ENCODE data around the gene DOK1. TPM values are rescaled to one million over a fixed set of nuclear protein-coding genes. Genes with fewer than 3 reads are reported as not detected.

The DOK1 gene
- total RNA-seq, 2 donors from 2014 or later, result 23.7 to 32.4 TPM

GRCh38 chr2:74564222-74564621 lies 9.7 kb downstream of the DOK1 start:
- Mint-ChIP-seq H3K27ac (no peak overlapping the region), H3K9me3 (no peaks in the 10 kb centered on the region), H3K4me3 (no peak overlapping the region), H3K4me1 (peaks cover 16% of the 10 kb centered on the region), H3K36me3 (ENCODE audit: low read depth) (no peaks in the 10 kb centered on the region), H3K27me3 (peaks cover 25% of the 10 kb centered on the region)
- no peak for ATAC-seq (replicated peaks)

DNA sequence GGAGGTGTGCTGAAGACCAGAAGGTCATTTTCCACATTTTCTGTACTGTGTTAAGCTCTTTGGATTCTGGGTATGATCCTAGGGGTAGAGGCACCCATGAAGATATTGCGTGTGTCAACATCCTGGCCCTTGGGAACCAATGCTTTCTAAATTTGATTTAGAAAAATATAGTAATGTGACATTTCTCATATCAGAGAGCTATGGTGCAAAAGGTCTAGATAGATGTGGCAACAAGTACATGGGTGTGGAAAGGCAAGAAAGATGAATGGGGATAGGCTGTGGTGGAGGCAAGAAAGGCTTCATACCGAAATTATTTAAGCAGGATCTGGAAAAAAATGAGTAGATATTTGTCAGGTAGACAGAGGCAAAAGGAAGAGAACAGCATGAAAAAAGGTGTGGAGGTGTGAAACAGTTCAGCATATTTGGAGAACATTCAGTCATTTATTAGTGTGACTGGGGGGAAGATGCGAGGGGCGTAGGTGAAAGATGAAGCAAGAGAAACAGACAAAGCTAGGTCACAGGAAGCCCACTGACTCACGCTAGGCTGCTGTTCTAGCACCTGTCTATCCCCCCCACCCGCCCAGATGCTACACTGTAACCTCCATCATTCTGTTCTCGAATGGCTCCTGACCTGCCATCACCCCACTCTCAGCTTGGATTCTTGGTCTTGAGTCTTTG lies 11.7 kb downstream of the DOK1 start:
- Mint-ChIP-seq H3K4me3 (peak overlapping the region; percentile 55), H3K4me1 (peaks cover 10% of the 10 kb centered on the region), H3K27me3 (peaks cover 20% of the 10 kb centered on the region), H3K36me3 (ENCODE audit: low read depth) (no peaks in the 10 kb centered on the region), H3K9me3 (no peaks in the 10 kb centered on the region), H3K27ac (peak overlapping the region; percentile 42)
- ATAC-seq (replicated peaks), result peak; percentile 21

- Mint-ChIP-seq H3K4me1 (peaks cover 10% of the 10 kb centered on the region), H3K27ac (peak overlapping the region; percentile 42), H3K36me3 (ENCODE audit: low read depth) (no peaks in the 10 kb centered on the region), H3K27me3 (peaks cover 18% of the 10 kb centered on the region), H3K9me3 (no peaks in the 10 kb centered on the region), H3K4me3 (peak overlapping the region; percentile 55)
- peak; percentile 71 for ATAC-seq (replicated peaks)
Measured at GRCh38 chr2:74566754-74567085, 12.2 kb downstream of the DOK1 start.

- no peak for ATAC-seq (replicated peaks)
- H3K4me1 Mint-ChIP-seq, result peaks cover 10% of the 10 kb centered on the region
- no peaks in the 10 kb centered on the region for H3K9me3 Mint-ChIP-seq
- no peak overlapping the region for H3K4me3 Mint-ChIP-seq
- H3K27me3 Mint-ChIP-seq, result peaks cover 15% of the 10 kb centered on the region
- no peaks in the 10 kb centered on the region for H3K36me3 Mint-ChIP-seq (ENCODE audit: low read depth)
- no peak overlapping the region for H3K27ac Mint-ChIP-seq
Measured at GRCh38 chr2:74567881-74568280, 13.4 kb downstream of the DOK1 start.

DNA sequence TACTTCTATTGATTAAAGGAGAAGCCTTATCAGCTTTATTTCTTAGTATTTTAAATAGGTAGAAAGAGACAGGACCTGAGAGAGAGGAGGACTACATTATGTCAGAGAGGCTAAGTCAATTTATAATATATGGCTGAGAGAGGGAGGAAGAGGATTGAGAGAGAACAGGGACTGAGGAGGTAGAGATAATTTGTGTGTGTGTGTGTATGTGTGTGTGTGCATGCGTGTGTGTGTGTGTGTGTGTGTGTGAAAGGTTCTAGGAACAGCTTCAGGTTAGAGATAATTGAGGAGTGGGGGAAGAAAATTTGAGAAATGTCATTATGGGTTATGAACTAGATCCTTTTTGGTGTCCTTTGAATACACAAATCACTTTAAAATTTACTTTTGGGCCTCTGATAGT lies 15.2 kb downstream of the DOK1 start:
- Mint-ChIP-seq H3K9me3 (no peaks in the 10 kb centered on the region), H3K27ac (no peak overlapping the region), H3K36me3 (ENCODE audit: low read depth) (no peaks in the 10 kb centered on the region), H3K4me1 (peaks cover 22% of the 10 kb centered on the region), H3K27me3 (peaks cover 10% of the 10 kb centered on the region), H3K4me3 (no peak overlapping the region)
- no peak for ATAC-seq (replicated peaks)

GRCh38 chr2:74571058-74571457 lies 16.5 kb downstream of the DOK1 start:
- Mint-ChIP-seq H3K9me3 (no peaks in the 10 kb centered on the region), H3K36me3 (ENCODE audit: low read depth) (no peaks in the 10 kb centered on the region), H3K27ac (no peak overlapping the region), H3K4me1 (peaks cover 22% of the 10 kb centered on the region), H3K27me3 (peaks cover 7% of the 10 kb centered on the region), H3K4me3 (no peak overlapping the region)
- ATAC-seq (replicated peaks), result peak; percentile 90

- Mint-ChIP-seq H3K4me1 (peaks cover 17% of the 10 kb centered on the region), H3K9me3 (no peaks in the 10 kb centered on the region), H3K4me3 (no peak overlapping the region), H3K27me3 (peaks cover 10% of the 10 kb centered on the region), H3K36me3 (ENCODE audit: low read depth) (no peaks in the 10 kb centered on the region), H3K27ac (no peak overlapping the region)
- no peak for ATAC-seq (replicated peaks)
Measured at GRCh38 chr2:74572178-74572925, 17.8 kb downstream of the DOK1 start.

DNA sequence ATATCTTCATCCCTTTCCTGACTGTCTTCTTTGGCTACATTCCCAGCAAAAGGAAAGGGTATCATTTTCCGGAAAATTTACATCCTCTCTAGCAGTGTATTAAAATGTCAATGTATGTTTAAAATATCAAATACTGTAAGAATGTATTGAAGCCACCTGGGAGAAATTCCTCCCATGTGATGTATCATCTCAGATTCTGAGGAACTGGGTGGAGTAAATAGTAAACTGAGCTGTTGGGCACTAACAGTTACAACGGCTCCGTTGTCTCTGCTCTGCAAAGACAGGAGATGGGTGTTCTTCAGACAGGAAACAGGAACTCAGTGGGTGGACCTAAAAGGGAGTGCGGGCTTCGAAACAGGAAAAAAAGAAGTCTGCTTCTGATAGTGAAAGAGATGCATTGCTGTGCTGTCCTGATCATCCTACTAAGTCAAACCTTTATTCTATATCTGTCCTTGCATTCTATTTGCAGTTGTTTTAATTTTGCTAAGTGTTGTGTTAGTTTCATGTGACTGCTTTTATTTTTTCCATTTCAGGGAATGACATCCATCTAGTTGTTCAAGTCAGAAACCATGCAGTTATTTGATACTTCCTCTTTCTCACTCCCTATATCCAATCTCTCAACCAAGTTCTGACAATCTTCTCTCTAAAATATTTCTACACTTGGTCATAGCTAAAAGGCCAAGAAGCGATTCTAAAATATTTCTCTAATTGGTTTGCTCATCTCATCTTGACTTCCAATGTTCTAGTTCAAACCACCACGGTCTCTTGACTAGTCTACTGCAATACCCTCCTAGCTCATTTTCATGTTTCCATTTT lies 19.4 kb downstream of the DOK1 start:
- Mint-ChIP-seq H3K9me3 (no peaks in the 10 kb centered on the region), H3K27ac (peak overlapping the region; percentile 80), H3K27me3 (peaks cover 3% of the 10 kb centered on the region), H3K36me3 (ENCODE audit: low read depth) (no peaks in the 10 kb centered on the region), H3K4me3 (peak overlapping the region; percentile 71), H3K4me1 (peaks cover 20% of the 10 kb centered on the region)
- peak; percentile 63 for ATAC-seq (replicated peaks)

DNA sequence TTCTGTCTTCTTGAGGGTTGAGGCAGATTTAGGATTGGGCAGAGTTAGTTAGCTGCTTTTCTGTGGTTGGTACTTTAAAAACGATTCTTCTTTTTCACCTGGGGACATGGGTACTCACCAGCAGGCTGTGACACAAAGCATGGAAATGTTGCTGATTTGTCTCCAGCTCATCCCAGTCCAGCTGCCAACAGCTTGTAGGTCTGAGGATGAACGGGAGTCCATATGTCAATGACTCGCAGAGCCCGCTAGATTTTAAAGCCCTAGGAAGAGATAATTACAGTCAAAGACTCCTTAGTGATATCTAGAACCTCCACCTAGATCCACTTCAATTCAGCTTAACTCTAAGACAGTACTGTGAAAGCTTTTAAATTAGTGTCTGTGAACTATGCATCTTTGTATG lies 20.8 kb downstream of the DOK1 start:
- H3K4me3 Mint-ChIP-seq, result no peak overlapping the region
- H3K27ac Mint-ChIP-seq, result no peak overlapping the region
- H3K27me3 Mint-ChIP-seq, result peaks cover 6% of the 10 kb centered on the region
- H3K4me1 Mint-ChIP-seq, result peaks cover 20% of the 10 kb centered on the region
- no peaks in the 10 kb centered on the region for H3K36me3 Mint-ChIP-seq (ENCODE audit: low read depth)
- no peaks in the 10 kb centered on the region for H3K9me3 Mint-ChIP-seq
- no peak for ATAC-seq (replicated peaks)

GRCh38 chr2:74576211-74576862 lies 21.8 kb downstream of the DOK1 start:
- ATAC-seq (replicated peaks), result no peak
- Mint-ChIP-seq H3K27ac (no peak overlapping the region), H3K4me3 (no peak overlapping the region), H3K27me3 (peaks cover 7% of the 10 kb centered on the region), H3K36me3 (ENCODE audit: low read depth) (no peaks in the 10 kb centered on the region), H3K9me3 (no peaks in the 10 kb centered on the region), H3K4me1 (peaks cover 20% of the 10 kb centered on the region)

- no peak for ATAC-seq (replicated peaks)
- Mint-ChIP-seq H3K36me3 (ENCODE audit: low read depth) (no peaks in the 10 kb centered on the region), H3K9me3 (no peaks in the 10 kb centered on the region), H3K4me1 (peaks cover 20% of the 10 kb centered on the region), H3K27ac (no peak overlapping the region), H3K4me3 (no peak overlapping the region), H3K27me3 (peaks cover 9% of the 10 kb centered on the region)
Measured at GRCh38 chr2:74576863-74577229, 22.3 kb downstream of the DOK1 start.

- ATAC-seq (replicated peaks), result peak; percentile 67
- H3K4me1 Mint-ChIP-seq, result peaks cover 20% of the 10 kb centered on the region
- H3K27ac Mint-ChIP-seq, result peak overlapping the region; percentile 35
- peak overlapping the region; percentile 8 for H3K4me3 Mint-ChIP-seq
- no peaks in the 10 kb centered on the region for H3K9me3 Mint-ChIP-seq
- H3K36me3 Mint-ChIP-seq (ENCODE audit: low read depth), result no peaks in the 10 kb centered on the region
- H3K27me3 Mint-ChIP-seq, result peaks cover 9% of the 10 kb centered on the region
Measured at GRCh38 chr2:74577448-74577847, 22.9 kb downstream of the DOK1 start.

DNA sequence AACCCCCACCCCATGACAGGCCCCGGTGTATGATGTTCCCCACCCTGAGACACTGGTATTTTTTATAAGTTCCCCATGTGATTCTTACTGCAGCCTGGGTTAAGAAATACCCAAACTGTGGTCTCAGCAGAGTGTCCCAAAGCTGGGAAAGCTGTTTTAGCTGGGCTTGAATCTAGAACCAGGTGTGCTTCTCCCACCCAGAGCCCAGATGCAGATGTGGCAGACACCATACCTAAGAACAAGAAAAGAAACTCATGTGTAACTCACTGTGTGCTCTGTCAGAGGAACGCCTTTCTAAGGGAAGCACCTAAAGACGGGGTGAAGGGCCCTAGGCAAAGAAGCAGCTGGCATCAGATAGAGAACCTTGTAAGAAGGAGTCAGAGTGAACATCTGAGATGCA lies 23.9 kb downstream of the DOK1 start:
- Mint-ChIP-seq H3K27ac (no peak overlapping the region), H3K27me3 (peaks cover 9% of the 10 kb centered on the region), H3K9me3 (no peaks in the 10 kb centered on the region), H3K36me3 (ENCODE audit: low read depth) (no peaks in the 10 kb centered on the region), H3K4me1 (peaks cover 20% of the 10 kb centered on the region), H3K4me3 (no peak overlapping the region)
- ATAC-seq (replicated peaks), result peak; percentile 28

DNA sequence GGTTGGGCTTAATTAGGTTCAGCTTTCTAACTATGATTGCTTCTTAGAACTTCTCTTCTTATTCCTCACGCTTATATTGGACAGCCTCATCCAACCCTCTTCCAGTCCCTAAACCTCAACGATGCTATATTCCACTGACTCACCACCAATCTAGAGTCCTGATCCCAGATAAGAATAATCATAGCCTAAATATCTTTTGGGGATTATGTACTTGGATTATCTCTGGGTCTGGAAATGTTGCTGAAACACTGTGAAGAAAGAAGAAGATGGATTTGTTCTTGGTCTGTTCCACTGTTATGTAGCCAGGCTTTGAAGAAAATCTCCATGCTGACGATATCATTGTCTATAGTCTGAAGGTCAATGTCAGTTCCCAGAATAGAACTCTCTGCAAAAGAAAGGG lies 26.9 kb downstream of the DOK1 start:
- no peaks in the 10 kb centered on the region for H3K36me3 Mint-ChIP-seq (ENCODE audit: low read depth)
- H3K27me3 Mint-ChIP-seq, result peaks cover 8% of the 10 kb centered on the region
- ATAC-seq (replicated peaks), result no peak
- H3K27ac Mint-ChIP-seq, result no peak overlapping the region
- peaks cover 16% of the 10 kb centered on the region for H3K4me1 Mint-ChIP-seq
- no peaks in the 10 kb centered on the region for H3K9me3 Mint-ChIP-seq
- no peak overlapping the region for H3K4me3 Mint-ChIP-seq

Measured in activated T-helper 17 cell treated with anti-CD3 and anti-CD28 coated beads, Interleukin-2, amount 50 U/mL, for 72 hours (primary cell).